MM.1S (cell line): Measurements from ENCODE around the gene NXPH4.

Source experiments
- EZH2 ChIP-seq: fragments of 300-600 bp; sonication (generic); optimal IDR thresholded peaks from 2 replicates; pipeline ENCODE3; 2017; ENCODE audit warnings: low read depth, mild to moderate bottlenecking, antibody characterized with exemption, low read length, mixed read lengths
- TF ChIP-seq, protein P1 (sequence below): fragments of 300-600 bp; sonication (generic); IDR thresholded peaks from 2 replicates; pipeline ENCODE4 v1.5.1; 2016; ENCODE audit warnings: antibody characterized with exemption, low read length, mixed read lengths

DNA sequence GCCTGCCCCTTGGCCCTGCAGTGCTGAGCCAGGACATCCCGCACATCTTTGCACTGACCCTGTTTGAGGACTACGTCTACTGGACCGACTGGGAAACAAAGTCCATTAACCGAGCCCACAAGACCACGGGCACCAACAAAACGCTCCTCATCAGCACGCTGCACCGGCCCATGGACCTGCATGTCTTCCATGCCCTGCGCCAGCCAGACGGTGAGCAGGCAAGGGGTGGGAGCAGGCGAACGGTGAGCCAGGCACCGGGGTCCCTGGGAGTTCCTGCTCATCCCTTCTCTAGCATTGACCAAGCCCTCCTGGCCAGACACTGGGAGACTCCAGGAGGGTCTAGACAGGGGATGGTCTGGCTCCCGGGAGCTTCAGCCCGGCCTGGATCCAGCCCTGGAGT lies 17.4 kb upstream of the NXPH4 start:
- no peak for TF ChIP-seq EZH2
- TF ChIP-seq, protein P1, sequence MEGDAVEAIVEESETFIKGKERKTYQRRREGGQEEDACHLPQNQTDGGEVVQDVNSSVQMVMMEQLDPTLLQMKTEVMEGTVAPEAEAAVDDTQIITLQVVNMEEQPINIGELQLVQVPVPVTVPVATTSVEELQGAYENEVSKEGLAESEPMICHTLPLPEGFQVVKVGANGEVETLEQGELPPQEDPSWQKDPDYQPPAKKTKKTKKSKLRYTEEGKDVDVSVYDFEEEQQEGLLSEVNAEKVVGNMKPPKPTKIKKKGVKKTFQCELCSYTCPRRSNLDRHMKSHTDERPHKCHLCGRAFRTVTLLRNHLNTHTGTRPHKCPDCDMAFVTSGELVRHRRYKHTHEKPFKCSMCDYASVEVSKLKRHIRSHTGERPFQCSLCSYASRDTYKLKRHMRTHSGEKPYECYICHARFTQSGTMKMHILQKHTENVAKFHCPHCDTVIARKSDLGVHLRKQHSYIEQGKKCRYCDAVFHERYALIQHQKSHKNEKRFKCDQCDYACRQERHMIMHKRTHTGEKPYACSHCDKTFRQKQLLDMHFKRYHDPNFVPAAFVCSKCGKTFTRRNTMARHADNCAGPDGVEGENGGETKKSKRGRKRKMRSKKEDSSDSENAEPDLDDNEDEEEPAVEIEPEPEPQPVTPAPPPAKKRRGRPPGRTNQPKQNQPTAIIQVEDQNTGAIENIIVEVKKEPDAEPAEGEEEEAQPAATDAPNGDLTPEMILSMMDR = no peak
